C4-2B (cell line): ENCODE measurements around the gene ITGAD.

ENCODE experiments used
- ZFX ChIP-seq: fragments of 450-650 bp; IDR thresholded peaks from 2 replicates; pipeline ENCODE4 v1.6.1; 2017
- TF ChIP-seq, protein P1 (sequence below): fragments of 450-650 bp; conservative IDR thresholded peaks from 2 replicates; pipeline ENCODE4 v1.5.1; 2017; ENCODE audit warnings: mild to moderate bottlenecking

DNA sequence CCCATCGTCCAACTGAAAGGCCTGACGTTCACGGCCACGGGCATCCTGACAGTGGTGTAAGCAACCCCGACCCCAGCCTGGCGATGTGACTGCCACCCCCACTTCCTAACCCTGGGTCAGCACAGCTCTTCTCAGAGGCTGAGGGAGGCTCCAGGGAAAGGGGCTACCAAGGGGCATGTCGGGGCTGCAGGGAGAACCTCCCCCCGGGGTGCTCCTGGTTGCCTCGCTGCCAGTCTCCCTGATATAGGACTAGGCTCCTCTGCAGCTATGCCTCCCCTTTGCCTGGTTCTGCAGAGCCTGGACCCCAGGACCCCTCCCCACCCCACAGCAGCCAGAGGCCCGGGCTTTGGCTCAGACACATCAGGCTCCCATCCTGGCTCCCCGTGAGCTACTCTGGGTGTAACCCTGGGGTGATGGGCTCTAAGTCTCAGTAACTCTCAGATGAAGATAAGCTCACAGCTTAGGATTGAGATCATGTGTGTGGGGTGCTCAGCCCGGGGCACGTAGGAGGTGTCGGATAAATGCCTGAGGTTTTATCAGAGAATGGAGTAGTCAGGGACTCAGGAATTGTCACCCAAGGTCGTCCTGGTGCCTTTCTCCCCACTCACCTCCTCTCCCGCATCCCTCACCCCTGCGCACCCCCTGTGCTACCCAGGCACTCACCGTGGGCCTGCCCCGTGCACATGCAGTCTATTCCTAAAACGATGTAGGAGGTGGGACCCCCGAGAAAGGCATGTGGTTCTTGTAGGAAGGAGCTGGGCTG is 10.6 kb downstream of the ITGAD start:
- TF ChIP-seq, protein P1, sequence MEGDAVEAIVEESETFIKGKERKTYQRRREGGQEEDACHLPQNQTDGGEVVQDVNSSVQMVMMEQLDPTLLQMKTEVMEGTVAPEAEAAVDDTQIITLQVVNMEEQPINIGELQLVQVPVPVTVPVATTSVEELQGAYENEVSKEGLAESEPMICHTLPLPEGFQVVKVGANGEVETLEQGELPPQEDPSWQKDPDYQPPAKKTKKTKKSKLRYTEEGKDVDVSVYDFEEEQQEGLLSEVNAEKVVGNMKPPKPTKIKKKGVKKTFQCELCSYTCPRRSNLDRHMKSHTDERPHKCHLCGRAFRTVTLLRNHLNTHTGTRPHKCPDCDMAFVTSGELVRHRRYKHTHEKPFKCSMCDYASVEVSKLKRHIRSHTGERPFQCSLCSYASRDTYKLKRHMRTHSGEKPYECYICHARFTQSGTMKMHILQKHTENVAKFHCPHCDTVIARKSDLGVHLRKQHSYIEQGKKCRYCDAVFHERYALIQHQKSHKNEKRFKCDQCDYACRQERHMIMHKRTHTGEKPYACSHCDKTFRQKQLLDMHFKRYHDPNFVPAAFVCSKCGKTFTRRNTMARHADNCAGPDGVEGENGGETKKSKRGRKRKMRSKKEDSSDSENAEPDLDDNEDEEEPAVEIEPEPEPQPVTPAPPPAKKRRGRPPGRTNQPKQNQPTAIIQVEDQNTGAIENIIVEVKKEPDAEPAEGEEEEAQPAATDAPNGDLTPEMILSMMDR: no peak
- TF ChIP-seq ZFX: no peak
